Renal pelvis (tissue), 4 donors: ENCODE results near the gene IL24. TPM values are rescaled to one million over a fixed set of nuclear protein-coding genes. Genes with fewer than 3 reads are reported as not detected.

ENCODE experiments used
- DNase-seq: peaks from one replicate; pipeline ENCODE4 v3.0.0-alpha.2; 2013
- polyA plus RNA-seq, 3 donors: library from polyadenylated mRNA; unstranded; fragments of 120-200 nt; gene quantifications; one replicate each; pipeline ENCODE4 v1.2.1, GENCODE V29; 2013; ENCODE audit not compliant: insufficient read length in 3 of 3

Gene IL24
- polyA plus RNA-seq, 3 donors, result 0.30 to 0.36 (median 0.35) TPM

DNA sequence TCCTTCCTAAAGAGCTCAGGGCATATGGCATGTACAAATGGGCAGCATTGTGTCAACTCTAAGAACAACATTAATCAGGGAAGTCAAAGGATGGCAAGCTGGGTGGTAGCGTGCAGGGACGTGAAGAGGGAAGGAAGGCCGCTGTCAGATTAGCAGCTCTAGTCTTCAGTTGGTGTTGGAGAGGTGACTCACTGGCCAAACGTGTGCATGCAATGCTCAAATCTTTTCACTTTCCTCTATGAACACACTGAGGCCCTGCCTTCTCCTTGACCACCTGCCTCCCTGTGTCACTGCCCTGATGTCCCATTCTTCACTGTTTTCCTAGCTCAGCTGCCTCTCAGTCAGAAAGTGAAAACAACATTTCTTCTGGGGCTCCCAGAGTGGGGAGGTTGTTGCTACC, 54.9 kb downstream of the IL24 start:
- DNase-seq, result no peak

DNA sequence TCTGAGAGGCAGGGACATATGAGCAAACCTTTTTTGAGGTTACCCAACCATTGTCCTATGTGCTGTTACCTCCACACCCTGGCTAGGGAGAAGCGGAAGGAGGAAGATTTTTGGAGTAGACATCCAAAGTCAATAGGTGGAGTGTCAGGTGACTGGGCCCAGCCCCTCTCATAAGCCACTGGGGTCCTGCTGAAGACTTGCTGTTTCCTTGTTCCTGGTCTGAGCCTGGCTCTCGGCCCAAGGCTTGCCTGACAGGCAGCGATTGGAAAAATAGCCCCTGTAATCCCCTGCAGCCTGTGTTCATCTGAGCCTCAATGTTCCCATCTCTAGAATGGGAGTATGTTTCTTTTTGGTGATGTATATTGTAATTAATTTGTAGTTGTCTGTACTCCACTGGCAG, 55.9 kb downstream of the IL24 start:
- no peak for DNase-seq

DNA sequence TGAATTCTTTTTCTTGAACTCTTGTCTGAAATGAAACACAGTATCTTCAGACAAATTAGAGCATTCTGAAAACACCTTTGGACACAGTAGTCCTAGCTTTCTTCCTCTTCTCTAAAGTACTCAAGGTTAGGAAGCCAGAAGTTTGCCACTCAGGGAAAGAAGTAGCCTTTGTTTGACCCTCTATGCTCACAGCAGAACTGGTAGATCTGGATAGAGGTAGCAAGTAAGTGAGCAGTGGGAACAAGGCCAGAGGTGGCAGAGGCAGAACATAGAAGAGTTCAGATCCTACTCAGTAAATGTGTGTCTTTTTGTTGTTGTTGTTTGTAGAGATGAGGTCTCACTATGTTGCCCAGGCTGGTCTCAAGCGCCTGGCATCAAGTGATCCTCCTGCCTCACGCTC, 56.4 kb downstream of the IL24 start:
- no peak for DNase-seq

Other genes starting within 250 kb of the IL24 start
- 10 to 100 TPM; 69.8 to 78.5 (median 76.2) TPM for gene MAPKAPK2, start 212.5 kb upstream of the IL24 start, polyA plus RNA-seq
- gene IL19, start 126.7 kb upstream of the IL24 start, polyA plus RNA-seq, result 1 to 10 TPM in 1 of 3 donors, under 1 TPM in 2; 0.62 to 1.2 (median 0.83) TPM
- under 1 TPM; 0.07 to 0.65 (median 0.23) TPM for gene IL10, start 124.9 kb upstream of the IL24 start, polyA plus RNA-seq
- gene IL20, start 31.8 kb upstream of the IL24 start, polyA plus RNA-seq, result not detected
- gene FCMR, start 24.5 kb downstream of the IL24 start, polyA plus RNA-seq, result 1 to 10 TPM; 1.6 to 2.5 (median 2.2) TPM
- gene PIGR, start 49.0 kb downstream of the IL24 start, polyA plus RNA-seq, result 1 to 10 TPM in 2 of 3 donors, under 1 TPM in 1; 0.87 to 1.8 (median 1.4) TPM
- 10 to 100 TPM in 1 of 3 donors, 1 to 10 TPM in 2; 6.8 to 10.5 (median 9.5) TPM for gene FCAMR, start 73.0 kb downstream of the IL24 start, polyA plus RNA-seq
- gene C1orf116, start 135.3 kb downstream of the IL24 start, polyA plus RNA-seq, result 10 to 100 TPM; 22.0 to 27.0 (median 26.6) TPM
- gene YOD1, start 153.8 kb downstream of the IL24 start, polyA plus RNA-seq, result 10 to 100 TPM; 12.6 to 14.7 (median 14.3) TPM
- 10 to 100 TPM; 14.0 to 23.3 (median 20.6) TPM for gene PFKFB2, start 155.8 kb downstream of the IL24 start, polyA plus RNA-seq
- under 1 TPM; 0.20 to 0.74 (median 0.53) TPM for gene C4BPB, start 191.4 kb downstream of the IL24 start, polyA plus RNA-seq
- gene C4BPA, start 206.8 kb downstream of the IL24 start, polyA plus RNA-seq, result under 1 TPM; 0.56 to 0.69 (median 0.59) TPM